Adrenal gland (tissue), 5 donors: Measurements from ENCODE around the gene PDIA5.

Experiments used
- POLR2A ChIP-seq, 2 donors: fragments of 450-650 bp; IDR thresholded peaks; one replicate each; pipeline ENCODE4 v1.6.1; 2017; ENCODE audit warnings: antibody characterized with exemption in 2 of 2, mild to moderate bottlenecking in 2 of 2, moderate library complexity in 1 of 2
- TF ChIP-seq, protein P1 (sequence below), 6 experiments: fragments of 450-650 bp in 4 of 6; fragments of 200-600 bp in 2 of 6; sonication (generic) in 1 of 6; IDR thresholded peaks; 1 replicate in 5 of 6; 2 replicates in 1 of 6; pipeline versions ENCODE4 v1.5.1 to v1.8.0; 2016 to 2021; ENCODE audit warnings: antibody characterized with exemption in 6 of 6, mild to moderate bottlenecking in 2 of 6, moderate library complexity in 1 of 6
- donor health status: DM: no; HTN: no; CAD: no.

- TF ChIP-seq, protein P1, sequence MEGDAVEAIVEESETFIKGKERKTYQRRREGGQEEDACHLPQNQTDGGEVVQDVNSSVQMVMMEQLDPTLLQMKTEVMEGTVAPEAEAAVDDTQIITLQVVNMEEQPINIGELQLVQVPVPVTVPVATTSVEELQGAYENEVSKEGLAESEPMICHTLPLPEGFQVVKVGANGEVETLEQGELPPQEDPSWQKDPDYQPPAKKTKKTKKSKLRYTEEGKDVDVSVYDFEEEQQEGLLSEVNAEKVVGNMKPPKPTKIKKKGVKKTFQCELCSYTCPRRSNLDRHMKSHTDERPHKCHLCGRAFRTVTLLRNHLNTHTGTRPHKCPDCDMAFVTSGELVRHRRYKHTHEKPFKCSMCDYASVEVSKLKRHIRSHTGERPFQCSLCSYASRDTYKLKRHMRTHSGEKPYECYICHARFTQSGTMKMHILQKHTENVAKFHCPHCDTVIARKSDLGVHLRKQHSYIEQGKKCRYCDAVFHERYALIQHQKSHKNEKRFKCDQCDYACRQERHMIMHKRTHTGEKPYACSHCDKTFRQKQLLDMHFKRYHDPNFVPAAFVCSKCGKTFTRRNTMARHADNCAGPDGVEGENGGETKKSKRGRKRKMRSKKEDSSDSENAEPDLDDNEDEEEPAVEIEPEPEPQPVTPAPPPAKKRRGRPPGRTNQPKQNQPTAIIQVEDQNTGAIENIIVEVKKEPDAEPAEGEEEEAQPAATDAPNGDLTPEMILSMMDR (IDR thresholded peaks at IDR 0.05) = no peak
- TF ChIP-seq POLR2A (IDR thresholded peaks at IDR 0.05) = no peak
Measured at GRCh38 chr3:123116116-123116515, 49.3 kb downstream of the PDIA5 start.
